Panc1 (cell line): ENCODE data around the gene MEGF6. TPM values are rescaled to one million over a fixed set of nuclear protein-coding genes. Genes with fewer than 3 reads are reported as not detected.
A peak's percentile ranks its signal among the peaks of the same experiment; 100 is the strongest.

Experiments
- ATAC-seq: fragments of 200-7000 bp; cut with Tn5 transposase; 2 replicates; pipeline ENCODE4 v1.9.1; 2020; ENCODE audit warnings: mild to moderate bottlenecking, moderate library complexity
- BruUV-seq: library from RNA; stranded (reverse); fragments of 400-500 nt; replicated peaks from 2 replicates; lab custom pipeline; 2021; lab: Mats Ljungman, UMichigan
- CTCF ChIA-PET: fragments of 300-600 bp; sonication (Branson Sonifier 250); formaldehyde crosslinking; loops from one replicate; lab custom pipeline; 2022; ENCODE audit warnings: antibody characterized with exemption; lab: Charles Lee
- POLR2A ChIA-PET: fragments of 300-600 bp; sonication (Branson Sonifier 250); formaldehyde crosslinking; loops from one replicate; lab custom pipeline; 2022; ENCODE audit warnings: antibody characterized with exemption; lab: Charles Lee
- DNase-seq: peaks from one replicate; pipeline ENCODE4 v3.0.0-alpha.2; 2010; ENCODE audit warnings: low read depth, low spot score
- H3K27ac ChIP-seq: 2 replicates; pipeline ENCODE4 v1.5.1; 2011; ENCODE audit warnings: mild to moderate bottlenecking, low read length, inconsistent platforms
- H3K27me3 ChIP-seq: fragments of 200-500 bp; sonication (Bioruptor generic); 2 replicates; pipeline ENCODE4 v1.6.0; 2014; ENCODE audit warnings: low read length, inconsistent platforms; ENCODE audit not compliant: control insufficient read depth, insufficient read depth
- H3K36me3 ChIP-seq: fragments of 200-500 bp; sonication (Bioruptor generic); 2 replicates; pipeline ENCODE4 v1.5.1; 2014; ENCODE audit warnings: inconsistent platforms, mild to moderate bottlenecking, low read length, moderate library complexity; ENCODE audit not compliant: control insufficient read depth, insufficient read depth
- H3K4me1 ChIP-seq: 2 replicates; pipeline ENCODE4 v1.5.1; 2011; ENCODE audit warnings: inconsistent platforms, mild to moderate bottlenecking, low read length, moderate library complexity; ENCODE audit not compliant: control insufficient read depth, insufficient read depth
- H3K4me3 ChIP-seq, 2 experiments: 2 replicates each; pipeline ENCODE4 v1.5.1; 2011 to 2012; ENCODE audit warnings: low read depth in 2 of 2, low read length in 2 of 2, mild to moderate bottlenecking in 2 of 2, inconsistent platforms in 1 of 2, moderate library complexity in 1 of 2
- H3K9me3 ChIP-seq: fragments of 200-500 bp; sonication (Bioruptor generic); 2 replicates; pipeline ENCODE4 v1.5.1; 2014; ENCODE audit warnings: low read depth, mild to moderate bottlenecking, inconsistent platforms, low read length, moderate library complexity; ENCODE audit not compliant: control insufficient read depth, insufficient read depth
- POLR2AphosphoS5 ChIP-seq: IDR thresholded peaks from 2 replicates; pipeline ENCODE4 v1.6.1; 2012; ENCODE audit warnings: mild to moderate bottlenecking, low read depth, low read length, moderate library complexity
- SIN3A ChIP-seq: IDR thresholded peaks from 2 replicates; pipeline ENCODE4 v1.6.1; 2012; ENCODE audit warnings: low read depth, mild to moderate bottlenecking, low read length, moderate library complexity, borderline replicate concordance; ENCODE audit not compliant: insufficient read depth
- TCF7L2 ChIP-seq: IDR thresholded peaks from 2 replicates; pipeline ENCODE4 v1.6.1; 2011; ENCODE audit warnings: mild to moderate bottlenecking, low read depth, low read length, inconsistent platforms
- in situ Hi-C: cut with HindIII; loops from 2 replicates; pipeline ENCODE4 v1.10.0; 2016; ENCODE audit warnings: low sequenced_read_pairs, low pct_unique_long_range_greater_than_20kb
- intact Hi-C: fragments of 100-400 bp; cut with micrococcal nuclease; formaldehyde crosslinking; loops from one replicate; pipeline ENCODE4 v1.10.0; 2022; ENCODE audit not compliant: unreplicated experiment
- total RNA-seq: library from RNA; stranded (reverse); gene quantifications from one replicate; pipeline ENCODE4 v1.2.1, GENCODE V29; 2021; ENCODE audit not compliant: unreplicated experiment
- TF ChIP-seq, protein P1 (sequence below): fragments of 450-650 bp; IDR thresholded peaks from 2 replicates; pipeline ENCODE4 v1.5.1; 2017; ENCODE audit warnings: mild to moderate bottlenecking
- TF ChIP-seq, protein P2 (sequence below), 2 experiments: IDR thresholded peaks; 2 replicates each; pipeline ENCODE4 v1.6.1; 2011 to 2012; ENCODE audit warnings: low read depth in 2 of 2, control low read depth in 1 of 2, low read length in 1 of 2, mild to moderate bottlenecking in 1 of 2, moderate library complexity in 1 of 2; ENCODE audit not compliant: insufficient read depth in 1 of 2

Gene MEGF6
- total RNA-seq, 1 experiment from 2014 or later = 32.6 TPM

DNA sequence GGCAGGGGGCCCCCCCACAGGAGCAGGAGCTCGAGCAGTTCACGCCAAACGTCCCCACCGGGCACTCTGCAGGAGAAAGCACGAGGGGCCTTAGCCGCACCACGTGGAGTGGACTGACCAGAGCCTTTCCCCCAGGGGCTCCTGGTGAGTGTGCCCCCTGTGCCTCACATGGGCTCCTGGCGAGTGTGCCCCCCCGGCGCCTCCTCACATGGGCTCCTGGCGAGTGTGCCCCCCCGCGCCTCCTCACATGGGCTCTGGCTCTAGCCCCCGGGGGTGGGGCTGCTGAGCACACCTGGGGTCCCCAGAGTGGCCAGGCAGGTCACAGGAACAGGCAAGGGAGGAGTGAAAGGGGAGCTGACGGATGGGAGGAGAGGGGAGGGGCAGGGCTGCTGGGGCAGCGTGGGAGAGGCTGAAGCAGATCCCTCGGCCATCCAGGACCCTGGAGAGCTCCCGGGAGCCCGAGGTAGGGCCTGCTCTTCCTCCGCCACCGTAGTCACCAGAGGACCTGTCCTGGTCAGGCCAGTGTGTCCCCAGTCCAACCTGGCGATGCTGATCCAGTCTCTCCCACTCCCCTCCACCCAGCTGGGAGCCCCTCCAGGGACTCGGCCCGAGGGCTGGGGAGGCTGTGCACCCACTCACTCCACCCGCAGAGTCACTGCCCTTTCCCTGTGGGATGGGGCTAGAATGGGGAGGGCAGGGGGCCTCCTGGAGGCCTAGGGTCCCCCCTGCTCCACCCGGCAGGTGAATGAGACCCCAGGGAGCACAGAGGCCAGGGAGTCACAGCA is 109.3 kb downstream of the MEGF6 start:
- DNase-seq (no peak), ATAC-seq (peak; percentile 40)
- peaks cover 22% of the 10 kb centered on the region for H3K4me1 ChIP-seq
- ChIA-PET CTCF (interaction anchor here (0.7 kb wide), 1 partner anchor 29 kb away, joined by 4 read pairs; no protein-coding TSS in a partner anchor), POLR2A (no interaction called here)
- H3K9me3 ChIP-seq = no peaks in the 10 kb centered on the region
- in situ Hi-C loops (no loop called here), intact Hi-C loops (no loop called here)
- no peak overlapping the region for H3K4me3 ChIP-seq
- H3K27ac ChIP-seq = no peak overlapping the region
- TF ChIP-seq, protein P1, sequence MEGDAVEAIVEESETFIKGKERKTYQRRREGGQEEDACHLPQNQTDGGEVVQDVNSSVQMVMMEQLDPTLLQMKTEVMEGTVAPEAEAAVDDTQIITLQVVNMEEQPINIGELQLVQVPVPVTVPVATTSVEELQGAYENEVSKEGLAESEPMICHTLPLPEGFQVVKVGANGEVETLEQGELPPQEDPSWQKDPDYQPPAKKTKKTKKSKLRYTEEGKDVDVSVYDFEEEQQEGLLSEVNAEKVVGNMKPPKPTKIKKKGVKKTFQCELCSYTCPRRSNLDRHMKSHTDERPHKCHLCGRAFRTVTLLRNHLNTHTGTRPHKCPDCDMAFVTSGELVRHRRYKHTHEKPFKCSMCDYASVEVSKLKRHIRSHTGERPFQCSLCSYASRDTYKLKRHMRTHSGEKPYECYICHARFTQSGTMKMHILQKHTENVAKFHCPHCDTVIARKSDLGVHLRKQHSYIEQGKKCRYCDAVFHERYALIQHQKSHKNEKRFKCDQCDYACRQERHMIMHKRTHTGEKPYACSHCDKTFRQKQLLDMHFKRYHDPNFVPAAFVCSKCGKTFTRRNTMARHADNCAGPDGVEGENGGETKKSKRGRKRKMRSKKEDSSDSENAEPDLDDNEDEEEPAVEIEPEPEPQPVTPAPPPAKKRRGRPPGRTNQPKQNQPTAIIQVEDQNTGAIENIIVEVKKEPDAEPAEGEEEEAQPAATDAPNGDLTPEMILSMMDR = no peak
- TF ChIP-seq, protein P2, sequence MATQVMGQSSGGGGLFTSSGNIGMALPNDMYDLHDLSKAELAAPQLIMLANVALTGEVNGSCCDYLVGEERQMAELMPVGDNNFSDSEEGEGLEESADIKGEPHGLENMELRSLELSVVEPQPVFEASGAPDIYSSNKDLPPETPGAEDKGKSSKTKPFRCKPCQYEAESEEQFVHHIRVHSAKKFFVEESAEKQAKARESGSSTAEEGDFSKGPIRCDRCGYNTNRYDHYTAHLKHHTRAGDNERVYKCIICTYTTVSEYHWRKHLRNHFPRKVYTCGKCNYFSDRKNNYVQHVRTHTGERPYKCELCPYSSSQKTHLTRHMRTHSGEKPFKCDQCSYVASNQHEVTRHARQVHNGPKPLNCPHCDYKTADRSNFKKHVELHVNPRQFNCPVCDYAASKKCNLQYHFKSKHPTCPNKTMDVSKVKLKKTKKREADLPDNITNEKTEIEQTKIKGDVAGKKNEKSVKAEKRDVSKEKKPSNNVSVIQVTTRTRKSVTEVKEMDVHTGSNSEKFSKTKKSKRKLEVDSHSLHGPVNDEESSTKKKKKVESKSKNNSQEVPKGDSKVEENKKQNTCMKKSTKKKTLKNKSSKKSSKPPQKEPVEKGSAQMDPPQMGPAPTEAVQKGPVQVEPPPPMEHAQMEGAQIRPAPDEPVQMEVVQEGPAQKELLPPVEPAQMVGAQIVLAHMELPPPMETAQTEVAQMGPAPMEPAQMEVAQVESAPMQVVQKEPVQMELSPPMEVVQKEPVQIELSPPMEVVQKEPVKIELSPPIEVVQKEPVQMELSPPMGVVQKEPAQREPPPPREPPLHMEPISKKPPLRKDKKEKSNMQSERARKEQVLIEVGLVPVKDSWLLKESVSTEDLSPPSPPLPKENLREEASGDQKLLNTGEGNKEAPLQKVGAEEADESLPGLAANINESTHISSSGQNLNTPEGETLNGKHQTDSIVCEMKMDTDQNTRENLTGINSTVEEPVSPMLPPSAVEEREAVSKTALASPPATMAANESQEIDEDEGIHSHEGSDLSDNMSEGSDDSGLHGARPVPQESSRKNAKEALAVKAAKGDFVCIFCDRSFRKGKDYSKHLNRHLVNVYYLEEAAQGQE (IDR thresholded peaks at IDR 0.05; ENCODE audit: insufficient read depth in 1 of 2, low read depth in 2 of 2, low read length in 1 of 2) = peak; percentile 97 to 99
- TF ChIP-seq SIN3A = no peak
- no peak for TF ChIP-seq POLR2AphosphoS5
- no peak for TF ChIP-seq TCF7L2
- BruUV-seq = no TSS peak
- H3K27me3 ChIP-seq = no peaks in the 10 kb centered on the region
- no peaks in the 10 kb centered on the region for H3K36me3 ChIP-seq

DNA sequence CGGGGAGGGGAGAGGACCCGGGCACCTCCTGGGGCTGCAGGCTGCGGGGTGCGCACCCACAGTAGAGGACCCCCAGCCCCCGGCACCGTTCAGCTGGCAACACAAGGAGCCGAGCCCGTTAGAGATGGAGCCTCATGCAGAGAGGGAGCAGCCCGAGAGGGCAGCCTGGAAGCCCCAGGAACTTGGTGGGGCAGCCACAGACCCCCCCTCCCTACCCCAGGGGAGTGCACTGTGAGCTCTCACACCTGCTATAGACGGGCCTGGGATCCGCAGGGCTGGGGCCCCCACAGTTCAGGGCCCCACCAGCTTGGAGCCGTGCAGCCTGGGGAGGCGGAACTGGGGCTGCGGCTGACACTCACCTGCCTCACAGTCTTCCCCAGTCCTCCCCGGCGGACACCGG is 109.9 kb downstream of the MEGF6 start:
- Histone ChIP-seq H3K4me3 (no peak overlapping the region), H3K27me3 (no peaks in the 10 kb centered on the region), H3K27ac (no peak overlapping the region), H3K36me3 (no peaks in the 10 kb centered on the region), H3K4me1 (peaks cover 25% of the 10 kb centered on the region), H3K9me3 (no peaks in the 10 kb centered on the region)
- in situ Hi-C loops (no loop called here), intact Hi-C loops (no loop called here)
- ChIA-PET CTCF (no interaction called here), POLR2A (no interaction called here)
- ATAC-seq (no peak), DNase-seq (no peak)
- BruUV-seq = no TSS peak
- no peak for TF ChIP-seq TCF7L2
- TF ChIP-seq, protein P2 (IDR thresholded peaks at IDR 0.05; ENCODE audit: insufficient read depth in 1 of 2, low read depth in 2 of 2, low read length in 1 of 2) = no peak
